ENCODE measurements around the gene HSD11B2. TPM values are rescaled to one million over a fixed set of nuclear protein-coding genes. Genes with fewer than 3 reads are reported as not detected.

Gene HSD11B2
- total and polyA plus RNA-seq, 2 of the 4 experiments (the other 2 are of a cell fraction), result 0.26 TPM; not detected in 1

GRCh38 chr16:67464565-67464964, 33.6 kb downstream of the HSD11B2 start:
- H3K9ac ChIP-seq (ENCODE audit: low read depth, low read length), result no peak overlapping the region
- H3K9me3 ChIP-seq (ENCODE audit: control insufficient read depth, insufficient read depth, low read length), result no peaks in the 10 kb centered on the region
- intact Hi-C loops (cut with micrococcal nuclease), result no loop called here
- no peak overlapping the region for H2AK9ac ChIP-seq (replicated peaks; ENCODE audit: low read depth, low read length, poor library complexity)
- peaks cover 26 to 94% of the 10 kb centered on the region in 2 experiments for H3K79me1 ChIP-seq (ENCODE audit: low read depth in 1 of 2, low read length in 2 of 2)
- no peak for ATAC-seq (ENCODE audit: low read depth)
- no peak overlapping the region for H3K23ac ChIP-seq (ENCODE audit: low read depth, low read length)
- H3K4me1 ChIP-seq (ENCODE audit: control insufficient read depth, insufficient read depth, low read length), result peaks cover 6% of the 10 kb centered on the region
- no peaks in the 10 kb centered on the region for H3K27me3 ChIP-seq (ENCODE audit: control insufficient read depth, insufficient read depth, low read length)
- H3K14ac ChIP-seq (replicated peaks; ENCODE audit: low read depth, low read length), result no peak overlapping the region
- H2BK20ac ChIP-seq (ENCODE audit: low read depth, low read length), result no peak overlapping the region
- no peak overlapping the region for H3K4me2 ChIP-seq (ENCODE audit: low read depth, low read length)
- H2BK15ac ChIP-seq (ENCODE audit: low read depth, low read length), result no peak overlapping the region
- H4K5ac ChIP-seq (ENCODE audit: low read depth, low read length), result no peak overlapping the region
- H3K4me3 ChIP-seq (ENCODE audit: insufficient read depth, low read depth, low read length), result no peak overlapping the region
- H2BK120ac ChIP-seq (ENCODE audit: low read depth, low read length), result no peak overlapping the region
- H2AFZ ChIP-seq (replicated peaks; ENCODE audit: low read length, poor library complexity), result no peak overlapping the region
- no peak overlapping the region for H3K27ac ChIP-seq (ENCODE audit: insufficient read depth, low read length)
- no peak for DNase-seq
- peaks cover 98% of the 10 kb centered on the region for H4K20me1 ChIP-seq (ENCODE audit: insufficient read depth, low read length)
- H4K8ac ChIP-seq (ENCODE audit: low read depth in 2 of 2, low read length in 2 of 2), result no peak overlapping the region
- dilution Hi-C loops (cut with HindIII; ENCODE audit: low sequenced_read_pairs, unreplicated experiment), result no loop called here
- H2BK5ac ChIP-seq (ENCODE audit: low read depth, low read length, poor library complexity, severe bottlenecking), result no peak overlapping the region
- BruUV-seq (replicated peaks), result no TSS peak
- CTCF ChIA-PET, result no interaction called here
- peaks cover 2% of the 10 kb centered on the region; the same call in 1 of the 2 replicates for H3K36me3 ChIP-seq (ENCODE audit: control insufficient read depth, insufficient read depth, low read length)
- POLR2A ChIA-PET (ENCODE audit: unreplicated experiment), result no interaction called here
- no peak overlapping the region for H2AK5ac ChIP-seq (ENCODE audit: low read depth, low read length)
- H4K91ac ChIP-seq (ENCODE audit: insufficient read depth, low read depth, low read length), result no peak overlapping the region
- in situ Hi-C loops (cut with MboI; ENCODE audit: low sequenced_read_pairs), result no loop called here
- no peak overlapping the region for H3K4ac ChIP-seq (ENCODE audit: low read depth, low read length)
- 90% methylated on average over 2 of the region's 2 CpGs; no CpG with 5 or more reads in 1 of the 2 experiments for WGBS, 2 experiments (ENCODE audit: extremely low coverage in 2 of 2, insufficient read length in 1 of 2)
- TF ChIP-seq RFX5 (IDR thresholded peaks at IDR 0.05; ENCODE audit: low read depth, low read length), result no peak
- no peak overlapping the region for H3K18ac ChIP-seq (ENCODE audit: low read depth, low read length)
- H3K56ac ChIP-seq (ENCODE audit: extremely low read depth, insufficient read depth, low read length), result no peak overlapping the region
- H3K9me1 ChIP-seq (ENCODE audit: insufficient read depth, low read length), result peaks cover 16% of the 10 kb centered on the region

Measured in IMR-90 (cell line).